ENCODE data around the gene CDK14. TPM values are rescaled to one million over a fixed set of nuclear protein-coding genes. Genes with fewer than 3 reads are reported as not detected.

Gene CDK14
- total RNA-seq, 2 donors from 2014 or later = 8.7 to 13.4 TPM

DNA sequence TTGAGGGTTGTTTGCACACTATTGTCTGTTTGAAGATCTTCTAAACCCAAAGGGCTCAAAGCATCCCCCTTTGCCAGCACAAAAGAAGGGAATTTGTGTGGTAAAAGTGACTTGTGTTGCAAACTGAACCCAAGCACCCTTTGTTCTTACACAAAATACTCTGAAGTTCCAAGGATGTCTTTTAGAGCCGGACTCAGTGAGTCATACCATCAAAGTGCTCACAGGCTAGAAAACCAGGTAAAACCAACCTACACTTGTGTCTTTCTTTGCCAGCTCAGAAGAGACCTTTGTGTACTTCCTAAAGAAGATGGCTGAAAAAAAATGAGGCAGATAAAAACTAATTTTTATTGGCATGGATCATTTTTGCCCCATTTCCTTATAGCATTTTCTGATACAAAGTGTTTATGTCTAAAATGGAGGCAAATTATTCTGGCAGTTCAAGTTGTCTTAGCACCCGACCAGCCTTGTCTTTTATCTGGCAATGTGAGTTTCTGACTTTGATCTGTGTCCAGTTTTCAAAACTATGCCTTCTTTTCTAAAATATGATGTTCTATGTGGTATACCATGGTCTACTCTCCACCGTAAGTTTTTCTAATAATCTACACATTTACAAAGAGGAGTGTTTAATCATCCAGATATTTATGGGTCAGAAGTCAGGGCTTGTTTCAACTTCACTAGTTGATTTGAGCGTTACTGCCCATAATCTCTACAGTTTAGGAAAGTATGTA lies 539.7 kb downstream of the CDK14 start:
- Mint-ChIP-seq H3K4me1 (peaks cover 7% of the 10 kb centered on the region), H3K4me3 (no peak overlapping the region), H3K9me3 (no peaks in the 10 kb centered on the region), H3K36me3 (ENCODE audit: low read depth) (no peaks in the 10 kb centered on the region), H3K27ac (no peak overlapping the region), H3K27me3 (ENCODE audit: insufficient read depth) (no peaks in the 10 kb centered on the region)
- no peak for DNase-seq
- TF ChIP-seq, protein P1, sequence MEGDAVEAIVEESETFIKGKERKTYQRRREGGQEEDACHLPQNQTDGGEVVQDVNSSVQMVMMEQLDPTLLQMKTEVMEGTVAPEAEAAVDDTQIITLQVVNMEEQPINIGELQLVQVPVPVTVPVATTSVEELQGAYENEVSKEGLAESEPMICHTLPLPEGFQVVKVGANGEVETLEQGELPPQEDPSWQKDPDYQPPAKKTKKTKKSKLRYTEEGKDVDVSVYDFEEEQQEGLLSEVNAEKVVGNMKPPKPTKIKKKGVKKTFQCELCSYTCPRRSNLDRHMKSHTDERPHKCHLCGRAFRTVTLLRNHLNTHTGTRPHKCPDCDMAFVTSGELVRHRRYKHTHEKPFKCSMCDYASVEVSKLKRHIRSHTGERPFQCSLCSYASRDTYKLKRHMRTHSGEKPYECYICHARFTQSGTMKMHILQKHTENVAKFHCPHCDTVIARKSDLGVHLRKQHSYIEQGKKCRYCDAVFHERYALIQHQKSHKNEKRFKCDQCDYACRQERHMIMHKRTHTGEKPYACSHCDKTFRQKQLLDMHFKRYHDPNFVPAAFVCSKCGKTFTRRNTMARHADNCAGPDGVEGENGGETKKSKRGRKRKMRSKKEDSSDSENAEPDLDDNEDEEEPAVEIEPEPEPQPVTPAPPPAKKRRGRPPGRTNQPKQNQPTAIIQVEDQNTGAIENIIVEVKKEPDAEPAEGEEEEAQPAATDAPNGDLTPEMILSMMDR (conservative IDR thresholded peaks at IDR 0.05) = no peak
- Histone ChIP-seq H3K9ac (ENCODE audit: extremely low read depth, low read length, poor library complexity, severe bottlenecking) (no peak overlapping the region), H3K36me3 (ENCODE audit: control insufficient read depth, insufficient read depth, low read length) (no peaks in the 10 kb centered on the region), H3K9me3 (ENCODE audit: control insufficient read depth, low read length) (no peaks in the 10 kb centered on the region), H3K27ac (ENCODE audit: low read depth, low read length) (no peak overlapping the region), H3K4me3 (ENCODE audit: low read length) (no peak overlapping the region), H3K27me3 (ENCODE audit: control insufficient read depth, insufficient read depth, low read length, poor library complexity, severe bottlenecking) (no peaks in the 10 kb centered on the region), H3K4me1 (ENCODE audit: control insufficient read depth, insufficient read depth, low read length) (no peaks in the 10 kb centered on the region)
- WGBS, 2 experiments (ENCODE audit: insufficient coverage in 1 of 2, insufficient read length in 1 of 2) = 81% methylated on average over 4 of the region's 4 CpGs; no CpG with 5 or more reads in 1 of the 2 experiments

DNA sequence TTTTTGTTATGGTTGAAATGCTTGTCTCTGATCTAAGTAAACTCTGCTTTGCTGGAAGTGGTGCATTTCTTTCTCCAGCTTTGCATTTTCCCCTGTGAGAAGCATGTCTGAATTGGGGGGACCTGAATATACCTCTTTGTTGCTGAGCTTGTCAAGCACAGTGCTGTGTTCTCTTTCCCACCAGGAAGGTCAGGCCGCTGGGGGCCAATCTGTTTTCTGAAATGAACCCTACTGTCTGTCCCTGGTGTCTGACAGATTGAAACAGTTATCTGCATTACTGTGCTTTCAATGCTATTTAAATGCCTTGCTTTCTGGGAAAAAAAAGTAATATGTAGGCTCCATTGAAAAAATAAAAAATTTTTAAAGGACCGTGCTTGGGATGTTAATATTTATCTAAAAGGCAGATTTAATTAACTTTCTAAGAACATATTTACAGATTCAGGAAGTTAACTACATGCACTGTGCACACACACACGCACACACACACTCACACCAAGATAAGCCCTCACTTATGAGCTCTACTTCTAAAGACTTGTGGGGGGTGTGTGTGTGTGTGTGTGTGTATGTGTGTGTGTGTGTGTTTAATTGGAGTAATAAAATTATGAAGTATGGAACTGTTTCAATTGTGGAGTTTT lies 541.1 kb downstream of the CDK14 start:
- Mint-ChIP-seq H3K9me3 (no peaks in the 10 kb centered on the region), H3K36me3 (ENCODE audit: low read depth) (no peaks in the 10 kb centered on the region), H3K4me3 (no peak overlapping the region), H3K4me1 (peaks cover 7% of the 10 kb centered on the region), H3K27ac (no peak overlapping the region), H3K27me3 (ENCODE audit: insufficient read depth) (no peaks in the 10 kb centered on the region)
- H3K27ac ChIP-seq (ENCODE audit: low read depth, low read length) = no peak overlapping the region
- no peak overlapping the region for H3K9ac ChIP-seq (ENCODE audit: extremely low read depth, low read length, poor library complexity, severe bottlenecking)
- TF ChIP-seq, protein P1 (conservative IDR thresholded peaks at IDR 0.05) = no peak
- 83% methylated on average over 2 of the region's 3 CpGs; no CpG with 5 or more reads in 1 of the 2 experiments for WGBS, 2 experiments (ENCODE audit: insufficient coverage in 1 of 2, insufficient read length in 1 of 2)
- no peaks in the 10 kb centered on the region for H3K36me3 ChIP-seq (ENCODE audit: control insufficient read depth, insufficient read depth, low read length)
- no peak overlapping the region for H3K4me3 ChIP-seq (ENCODE audit: low read length)
- no peak for DNase-seq
- no peaks in the 10 kb centered on the region for H3K4me1 ChIP-seq (ENCODE audit: control insufficient read depth, insufficient read depth, low read length)
- no peaks in the 10 kb centered on the region for H3K27me3 ChIP-seq (ENCODE audit: control insufficient read depth, insufficient read depth, low read length, poor library complexity, severe bottlenecking)
- H3K9me3 ChIP-seq (ENCODE audit: control insufficient read depth, low read length) = no peaks in the 10 kb centered on the region

DNA sequence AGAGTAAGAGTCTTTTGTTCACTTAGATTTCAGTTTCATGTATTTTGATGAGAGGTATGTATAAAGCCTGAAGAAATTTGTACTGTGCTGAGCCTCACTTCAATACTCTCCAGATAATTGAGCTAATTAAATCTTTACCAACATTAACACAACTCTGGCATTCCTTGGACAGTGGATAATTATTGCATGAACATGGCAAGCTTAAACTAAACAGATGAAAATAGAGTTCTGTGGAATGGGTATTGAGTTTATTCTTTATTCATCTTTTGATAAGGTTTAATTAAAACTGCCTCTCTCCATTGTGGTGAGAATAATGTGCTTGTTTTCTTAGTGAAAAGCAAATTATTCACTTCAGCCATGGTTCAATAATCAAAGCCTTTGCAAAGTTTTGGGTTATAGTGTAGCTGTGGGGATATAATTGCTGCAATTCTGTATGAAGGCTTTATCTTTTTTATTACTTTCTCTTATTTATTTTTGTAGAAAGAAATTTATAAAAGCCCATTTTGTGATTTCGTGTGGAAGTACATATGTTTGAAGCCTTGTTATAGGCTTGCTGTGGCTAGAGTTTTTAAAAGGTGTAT lies 541.8 kb downstream of the CDK14 start:
- TF ChIP-seq, protein P1 (conservative IDR thresholded peaks at IDR 0.05) = no peak
- WGBS, 2 experiments (ENCODE audit: insufficient coverage in 1 of 2, insufficient read length in 1 of 2) = 76% methylated on average over 1 of the region's 1 CpG; no CpG with 5 or more reads in 1 of the 2 experiments
- Mint-ChIP-seq H3K4me1 (peaks cover 7% of the 10 kb centered on the region), H3K27me3 (ENCODE audit: insufficient read depth) (no peaks in the 10 kb centered on the region), H3K9me3 (no peaks in the 10 kb centered on the region), H3K4me3 (no peak overlapping the region), H3K36me3 (ENCODE audit: low read depth) (no peaks in the 10 kb centered on the region), H3K27ac (no peak overlapping the region)
- H3K4me3 ChIP-seq (ENCODE audit: low read length) = no peak overlapping the region
- no peaks in the 10 kb centered on the region for H3K4me1 ChIP-seq (ENCODE audit: control insufficient read depth, insufficient read depth, low read length)
- H3K27me3 ChIP-seq (ENCODE audit: control insufficient read depth, insufficient read depth, low read length, poor library complexity, severe bottlenecking) = no peaks in the 10 kb centered on the region
- no peaks in the 10 kb centered on the region for H3K9me3 ChIP-seq (ENCODE audit: control insufficient read depth, low read length)
- no peaks in the 10 kb centered on the region for H3K36me3 ChIP-seq (ENCODE audit: control insufficient read depth, insufficient read depth, low read length)
- H3K9ac ChIP-seq (ENCODE audit: extremely low read depth, low read length, poor library complexity, severe bottlenecking) = no peak overlapping the region
- H3K27ac ChIP-seq (ENCODE audit: low read depth, low read length) = no peak overlapping the region
- DNase-seq = no peak
